MM.1S (cell line): ENCODE results near the gene KLC3.

ENCODE experiments used
- DNase-seq: peaks from one replicate; pipeline ENCODE4 v3.0.0-alpha.2; 2015
- H2AFZ ChIP-seq: fragments of 300-600 bp; sonication (generic); 2 replicates; pipeline ENCODE4 v1.6.0; 2016; ENCODE audit warnings: antibody characterized with exemption, low read length
- H3F3A ChIP-seq: fragments of 300-600 bp; sonication (generic); 2 replicates; pipeline ENCODE4 v1.6.1; 2016; ENCODE audit warnings: mild to moderate bottlenecking, antibody characterized with exemption, low read length, moderate library complexity, mixed read lengths; ENCODE audit not compliant: insufficient read depth
- H3K27ac ChIP-seq: fragments of 300-600 bp; sonication (generic); 2 replicates; pipeline ENCODE4 v1.5.1; 2016; ENCODE audit warnings: mild to moderate bottlenecking, low read length
- H3K27me3 ChIP-seq: fragments of 300-600 bp; sonication (generic); replicated peaks from 2 replicates; pipeline ENCODE4 v1.6.0; 2016; ENCODE audit warnings: low read length; ENCODE audit not compliant: insufficient read depth
- H3K36me3 ChIP-seq: fragments of 300-600 bp; sonication (generic); replicated peaks from 2 replicates; pipeline ENCODE4 v1.6.1; 2016; ENCODE audit warnings: mild to moderate bottlenecking, low read length, mixed read lengths; ENCODE audit not compliant: insufficient read depth
- H3K4me1 ChIP-seq: fragments of 300-600 bp; sonication (generic); 2 replicates; pipeline ENCODE4 v1.6.1; 2016; ENCODE audit warnings: low read length, mixed read lengths
- H3K4me2 ChIP-seq: fragments of 300-600 bp; sonication (generic); 2 replicates; pipeline ENCODE4 v1.6.0; 2016; ENCODE audit warnings: low read depth, low read length
- H3K4me3 ChIP-seq: fragments of 300-600 bp; sonication (generic); 2 replicates; pipeline ENCODE4 v1.5.1; 2016; ENCODE audit warnings: low read length, mixed read lengths
- H3K79me2 ChIP-seq: fragments of 300-600 bp; sonication (generic); 2 replicates; pipeline ENCODE4 v1.6.1; 2016; ENCODE audit warnings: mixed run types, low read length, mixed read lengths
- H3K9ac ChIP-seq: fragments of 300-600 bp; sonication (generic); 2 replicates; pipeline ENCODE4 v1.6.1; 2016; ENCODE audit warnings: low read length, mixed read lengths
- H3K9me2 ChIP-seq: fragments of 300-600 bp; sonication (generic); replicated peaks from 2 replicates; pipeline ENCODE4 v1.6.1; 2016; ENCODE audit warnings: mild to moderate bottlenecking, low read length, mixed read lengths; ENCODE audit not compliant: insufficient read depth
- H3K9me3 ChIP-seq: fragments of 300-600 bp; sonication (generic); replicated peaks from 2 replicates; pipeline ENCODE4 v1.6.1; 2016; ENCODE audit warnings: mild to moderate bottlenecking, low read length, mixed read lengths; ENCODE audit not compliant: insufficient read depth
- H4K20me1 ChIP-seq: fragments of 300-600 bp; sonication (generic); 2 replicates; pipeline ENCODE4 v1.6.1; 2016; ENCODE audit warnings: mild to moderate bottlenecking, low read length, moderate library complexity, mixed read lengths; ENCODE audit not compliant: insufficient read depth
- EZH2 ChIP-seq: fragments of 300-600 bp; sonication (generic); optimal IDR thresholded peaks from 2 replicates; pipeline ENCODE3; 2017; ENCODE audit warnings: low read depth, mild to moderate bottlenecking, antibody characterized with exemption, low read length, mixed read lengths
- EZH2phosphoT487 ChIP-seq: fragments of 300-600 bp; sonication (generic); IDR thresholded peaks from 2 replicates; pipeline ENCODE4 v1.6.1; 2018; ENCODE audit warnings: antibody characterized with exemption, low read length
- TF ChIP-seq, protein P1 (sequence below): fragments of 300-600 bp; sonication (generic); IDR thresholded peaks from 2 replicates; pipeline ENCODE4 v1.5.1; 2016; ENCODE audit warnings: antibody characterized with exemption, low read length, mixed read lengths

The KLC3 gene

DNA sequence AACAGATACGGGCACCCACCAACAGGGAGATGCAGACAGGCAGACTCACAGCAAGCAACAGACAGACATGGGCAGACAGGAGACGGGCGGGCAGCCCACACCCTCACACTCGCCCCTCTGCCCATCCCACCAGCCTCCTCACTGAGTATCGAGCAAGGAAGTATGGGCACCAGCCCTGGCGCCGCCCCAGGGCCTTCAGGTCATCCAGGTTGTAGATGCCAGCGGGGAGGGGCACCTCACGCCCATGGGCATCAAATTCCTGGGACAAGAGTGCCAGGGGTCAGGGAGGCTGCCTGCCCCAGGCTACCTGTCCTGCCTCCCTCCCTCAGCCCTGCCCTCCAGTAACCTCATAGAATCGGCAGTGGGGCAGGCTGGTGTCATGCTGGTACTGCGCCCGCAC, 24.1 kb downstream of the KLC3 start:
- no peaks in the 10 kb centered on the region for H3F3A ChIP-seq
- H3K36me3 ChIP-seq = no peaks in the 10 kb centered on the region
- no peaks in the 10 kb centered on the region for H3K4me1 ChIP-seq
- H3K9ac ChIP-seq = no peak overlapping the region
- no peaks in the 10 kb centered on the region for H3K79me2 ChIP-seq
- H4K20me1 ChIP-seq = no peaks in the 10 kb centered on the region
- no peaks in the 10 kb centered on the region for H3K27me3 ChIP-seq
- no peak for TF ChIP-seq EZH2phosphoT487
- no peaks in the 10 kb centered on the region for H3K9me2 ChIP-seq
- H3K4me3 ChIP-seq = no peak overlapping the region
- H2AFZ ChIP-seq = no peak overlapping the region
- H3K27ac ChIP-seq = no peak overlapping the region
- H3K9me3 ChIP-seq = no peaks in the 10 kb centered on the region
- H3K4me2 ChIP-seq = no peak overlapping the region
- no peak for DNase-seq

DNA sequence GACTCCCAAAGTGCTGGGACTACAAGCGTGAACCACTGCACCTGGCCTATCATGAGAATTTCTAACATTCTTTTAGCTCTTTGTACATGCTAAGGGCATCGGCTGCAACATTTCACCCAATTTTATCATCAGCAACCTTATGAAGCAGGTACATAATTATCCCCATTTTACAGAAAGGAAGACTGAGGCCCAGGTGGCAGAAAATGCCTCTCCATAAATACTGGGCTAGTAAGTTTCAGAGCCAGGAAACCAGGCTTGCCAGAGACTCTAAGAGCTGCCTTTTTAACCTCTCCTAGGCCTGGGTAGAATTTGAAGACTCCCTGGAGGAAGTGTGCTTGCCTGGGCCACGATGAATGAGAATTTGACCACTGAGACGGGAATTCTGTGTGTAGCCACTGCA, 27.6 kb downstream of the KLC3 start:
- Histone ChIP-seq H3K27ac (no peak overlapping the region), H3K9me2 (no peaks in the 10 kb centered on the region), H2AFZ (no peak overlapping the region), H3K4me2 (no peak overlapping the region), H3K9me3 (no peaks in the 10 kb centered on the region), H3K9ac (no peak overlapping the region), H3F3A (peaks cover 11% of the 10 kb centered on the region; the same call in 1 of the 2 replicates), H3K4me1 (no peaks in the 10 kb centered on the region), H3K27me3 (no peaks in the 10 kb centered on the region), H3K36me3 (no peaks in the 10 kb centered on the region), H4K20me1 (no peaks in the 10 kb centered on the region), H3K4me3 (no peak overlapping the region), H3K79me2 (no peaks in the 10 kb centered on the region)
- TF ChIP-seq EZH2 (no peak), EZH2phosphoT487 (no peak)
- TF ChIP-seq, protein P1, sequence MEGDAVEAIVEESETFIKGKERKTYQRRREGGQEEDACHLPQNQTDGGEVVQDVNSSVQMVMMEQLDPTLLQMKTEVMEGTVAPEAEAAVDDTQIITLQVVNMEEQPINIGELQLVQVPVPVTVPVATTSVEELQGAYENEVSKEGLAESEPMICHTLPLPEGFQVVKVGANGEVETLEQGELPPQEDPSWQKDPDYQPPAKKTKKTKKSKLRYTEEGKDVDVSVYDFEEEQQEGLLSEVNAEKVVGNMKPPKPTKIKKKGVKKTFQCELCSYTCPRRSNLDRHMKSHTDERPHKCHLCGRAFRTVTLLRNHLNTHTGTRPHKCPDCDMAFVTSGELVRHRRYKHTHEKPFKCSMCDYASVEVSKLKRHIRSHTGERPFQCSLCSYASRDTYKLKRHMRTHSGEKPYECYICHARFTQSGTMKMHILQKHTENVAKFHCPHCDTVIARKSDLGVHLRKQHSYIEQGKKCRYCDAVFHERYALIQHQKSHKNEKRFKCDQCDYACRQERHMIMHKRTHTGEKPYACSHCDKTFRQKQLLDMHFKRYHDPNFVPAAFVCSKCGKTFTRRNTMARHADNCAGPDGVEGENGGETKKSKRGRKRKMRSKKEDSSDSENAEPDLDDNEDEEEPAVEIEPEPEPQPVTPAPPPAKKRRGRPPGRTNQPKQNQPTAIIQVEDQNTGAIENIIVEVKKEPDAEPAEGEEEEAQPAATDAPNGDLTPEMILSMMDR = no peak
- no peak for DNase-seq

DNA sequence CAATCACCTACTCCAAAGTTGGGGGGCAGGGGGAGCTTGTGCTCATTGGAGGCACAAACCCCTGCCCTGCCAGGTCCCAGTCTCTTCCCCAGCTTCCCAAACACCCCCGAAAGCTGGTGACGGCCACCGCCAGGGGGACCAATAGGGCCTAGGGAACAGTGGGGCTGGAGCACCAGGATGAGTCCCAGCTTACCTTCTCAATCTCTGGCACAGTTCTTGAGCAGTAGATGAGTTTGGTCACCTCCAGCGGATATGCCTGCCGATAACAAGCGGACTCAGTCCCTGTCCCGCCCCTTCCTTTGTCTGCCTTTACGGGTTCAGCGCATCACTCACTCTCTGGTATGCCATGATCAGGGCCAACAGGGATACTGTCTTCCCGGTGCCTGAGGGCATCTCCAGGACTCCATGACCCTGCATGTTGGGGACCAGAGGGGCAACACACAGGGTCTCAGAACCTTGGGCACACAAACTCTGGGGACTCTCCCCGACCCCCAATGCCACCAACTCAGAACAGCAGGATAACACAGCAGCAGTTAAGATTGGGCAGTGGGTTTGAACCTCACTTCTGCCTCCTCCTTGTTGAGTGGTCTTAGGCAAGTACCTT, 28.3 kb downstream of the KLC3 start:
- Histone ChIP-seq H3K79me2 (no peaks in the 10 kb centered on the region), H4K20me1 (no peaks in the 10 kb centered on the region), H3K4me2 (no peak overlapping the region), H3K4me1 (no peaks in the 10 kb centered on the region), H3K4me3 (no peak overlapping the region), H3K9me3 (no peaks in the 10 kb centered on the region), H2AFZ (no peak overlapping the region), H3K27me3 (no peaks in the 10 kb centered on the region), H3K27ac (no peak overlapping the region), H3F3A (peaks cover 11% of the 10 kb centered on the region; the same call in 1 of the 2 replicates), H3K36me3 (no peaks in the 10 kb centered on the region), H3K9ac (no peak overlapping the region), H3K9me2 (no peaks in the 10 kb centered on the region)
- no peak for TF ChIP-seq EZH2
- TF ChIP-seq EZH2phosphoT487 = no peak
- TF ChIP-seq, protein P1 = no peak
- DNase-seq = no peak

DNA sequence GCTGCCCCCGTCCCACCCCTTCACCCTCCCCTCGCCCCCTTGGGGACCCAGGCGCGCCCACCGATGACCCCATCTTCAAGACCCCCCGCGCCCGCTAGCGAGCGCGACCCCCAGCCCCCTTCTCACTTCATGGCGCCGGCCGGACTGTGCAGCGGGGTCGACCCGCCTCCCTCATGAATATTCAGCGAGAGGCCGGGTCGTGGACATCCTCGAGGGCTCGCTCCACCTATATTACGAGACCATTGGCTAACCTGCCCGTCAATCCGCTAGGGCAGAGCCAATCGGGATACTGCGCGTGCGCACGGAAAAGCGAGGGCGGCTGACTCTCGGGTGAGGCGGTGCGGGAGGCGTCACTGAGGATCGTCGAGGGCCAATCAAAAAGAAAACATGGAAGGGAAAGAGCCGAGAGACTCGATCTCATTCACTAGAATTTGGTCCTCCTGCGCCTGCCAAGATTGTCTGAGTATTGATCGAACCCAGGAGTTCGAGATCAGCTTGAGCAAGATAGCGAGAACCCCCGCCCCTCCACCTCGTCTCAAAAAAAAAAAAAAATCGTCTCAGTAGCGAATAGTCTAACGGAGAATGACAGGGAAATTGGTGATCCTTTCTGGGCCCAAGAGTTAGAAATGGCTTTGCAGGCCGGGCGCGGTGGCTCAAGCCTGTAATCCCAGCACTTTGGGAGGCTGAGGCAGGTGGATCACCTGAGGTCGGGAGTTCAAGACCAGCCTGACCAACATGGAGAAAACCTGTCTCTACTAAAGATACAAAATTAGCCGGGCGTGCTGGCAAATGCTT, 30.1 kb downstream of the KLC3 start, which contains the start of gene ERCC2:
TSS of gene ERCC2 (minus strand) at position 164 of the 795 bp plus-strand sequence. CDS start at position 131, 33 bp downstream.
- Histone ChIP-seq H3K9me3 (no peaks in the 10 kb centered on the region), H3K4me2 (peak within 1 kb of the TSS; percentile 95), H3K9ac (peak within 1 kb of the TSS; percentile 53; the same call in 1 of the 2 replicates), H3K79me2 (no peaks in the 10 kb centered on the region), H4K20me1 (no peaks in the 10 kb centered on the region), H3K27ac (peak within 1 kb of the TSS; percentile 74), H3K4me1 (no peaks in the 10 kb centered on the region), H3K4me3 (peak within 1 kb of the TSS; percentile 84), H3F3A (peaks cover 11% of the 10 kb centered on the region; the same call in 1 of the 2 replicates), H2AFZ (peak within 1 kb of the TSS; percentile 91), H3K27me3 (no peaks in the 10 kb centered on the region), H3K9me2 (no peaks in the 10 kb centered on the region), H3K36me3 (no peaks in the 10 kb centered on the region)
- peak; percentile 99 for DNase-seq
- TF ChIP-seq EZH2phosphoT487 (no peak), EZH2 (no peak)
- TF ChIP-seq, protein P1 = no peak
